Ascending aorta (tissue), 2 donors: ENCODE results near the gene TRMT61A. TPM values are rescaled to one million over a fixed set of nuclear protein-coding genes. Genes with fewer than 3 reads are reported as not detected.

ENCODE experiments used
- DNase-seq, 2 donors: peaks; one replicate each; pipeline ENCODE4 v3.0.0-alpha.2; 2019; ENCODE audit warnings: low spot score in 2 of 2
- H3K27ac ChIP-seq, 2 donors: fragments of 200-600 bp; sonication (generic); one replicate each; pipeline ENCODE4 v1.5.1; 2016 to 2017; ENCODE audit warnings: mild to moderate bottlenecking in 1 of 2
- H3K27me3 ChIP-seq: fragments of 200-600 bp; sonication (generic); one replicate; pipeline ENCODE4 v1.5.1; 2017
- H3K36me3 ChIP-seq, 2 donors: fragments of 200-600 bp; sonication (generic); one replicate each; pipeline ENCODE4 v1.5.1; 2016
- H3K4me1 ChIP-seq, 2 donors: fragments of 200-600 bp; sonication (generic); one replicate each; pipeline ENCODE4 v1.5.1; 2016 to 2017; ENCODE audit warnings: mild to moderate bottlenecking in 1 of 2
- H3K4me3 ChIP-seq, 2 donors: fragments of 200-600 bp; sonication (generic); one replicate each; pipeline ENCODE4 v1.5.1; 2016 to 2017; ENCODE audit warnings: mild to moderate bottlenecking in 1 of 2
- H3K9me3 ChIP-seq, 2 donors: fragments of 200-600 bp; sonication (generic); one replicate each; pipeline ENCODE4 v1.5.1; 2016
- intact Hi-C: fragments of 100-400 bp; cut with DNase I; formaldehyde crosslinking; loops from one replicate; pipeline ENCODE4 v1.15.1; 2023
- total RNA-seq: library from RNA; depleted of rRNA; stranded (reverse); fragments of >200 nt; gene quantifications from one replicate; pipeline ENCODE4 v1.1.0, GENCODE V29; 2016
- TF ChIP-seq, protein P1 (sequence below), 3 experiments: fragments of 200-600 bp in 2 of 3; fragments of 450-650 bp in 1 of 3; sonication (generic) in 2 of 3; IDR thresholded peaks; one replicate each; pipeline ENCODE4 v1.5.1; 2016 to 2019; ENCODE audit warnings: antibody characterized with exemption in 3 of 3, mild to moderate bottlenecking in 1 of 3, moderate library complexity in 1 of 3

TRMT61A gene
- total RNA-seq, 1 donor from 2014 or later = 31.2 TPM

- Histone ChIP-seq H3K27me3 (no peaks in the 10 kb centered on the region), H3K4me1 (peaks cover 7 to 18% of the 10 kb centered on the region in 2 donors), H3K9me3 (no peaks in the 10 kb centered on the region), H3K4me3 (peak overlapping the region in 1 of 2 donors; percentile 90), H3K27ac (no peak overlapping the region), H3K36me3 (peaks cover 9 to 15% of the 10 kb centered on the region in 2 donors)
- TF ChIP-seq, protein P1, sequence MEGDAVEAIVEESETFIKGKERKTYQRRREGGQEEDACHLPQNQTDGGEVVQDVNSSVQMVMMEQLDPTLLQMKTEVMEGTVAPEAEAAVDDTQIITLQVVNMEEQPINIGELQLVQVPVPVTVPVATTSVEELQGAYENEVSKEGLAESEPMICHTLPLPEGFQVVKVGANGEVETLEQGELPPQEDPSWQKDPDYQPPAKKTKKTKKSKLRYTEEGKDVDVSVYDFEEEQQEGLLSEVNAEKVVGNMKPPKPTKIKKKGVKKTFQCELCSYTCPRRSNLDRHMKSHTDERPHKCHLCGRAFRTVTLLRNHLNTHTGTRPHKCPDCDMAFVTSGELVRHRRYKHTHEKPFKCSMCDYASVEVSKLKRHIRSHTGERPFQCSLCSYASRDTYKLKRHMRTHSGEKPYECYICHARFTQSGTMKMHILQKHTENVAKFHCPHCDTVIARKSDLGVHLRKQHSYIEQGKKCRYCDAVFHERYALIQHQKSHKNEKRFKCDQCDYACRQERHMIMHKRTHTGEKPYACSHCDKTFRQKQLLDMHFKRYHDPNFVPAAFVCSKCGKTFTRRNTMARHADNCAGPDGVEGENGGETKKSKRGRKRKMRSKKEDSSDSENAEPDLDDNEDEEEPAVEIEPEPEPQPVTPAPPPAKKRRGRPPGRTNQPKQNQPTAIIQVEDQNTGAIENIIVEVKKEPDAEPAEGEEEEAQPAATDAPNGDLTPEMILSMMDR (IDR thresholded peaks at IDR 0.05) = no peak
- DNase-seq = no peak
- intact Hi-C loops = no loop called here
These were observed 1.8 kb downstream of the TRMT61A start for GRCh38 chr14:103530831-103531230.

DNA sequence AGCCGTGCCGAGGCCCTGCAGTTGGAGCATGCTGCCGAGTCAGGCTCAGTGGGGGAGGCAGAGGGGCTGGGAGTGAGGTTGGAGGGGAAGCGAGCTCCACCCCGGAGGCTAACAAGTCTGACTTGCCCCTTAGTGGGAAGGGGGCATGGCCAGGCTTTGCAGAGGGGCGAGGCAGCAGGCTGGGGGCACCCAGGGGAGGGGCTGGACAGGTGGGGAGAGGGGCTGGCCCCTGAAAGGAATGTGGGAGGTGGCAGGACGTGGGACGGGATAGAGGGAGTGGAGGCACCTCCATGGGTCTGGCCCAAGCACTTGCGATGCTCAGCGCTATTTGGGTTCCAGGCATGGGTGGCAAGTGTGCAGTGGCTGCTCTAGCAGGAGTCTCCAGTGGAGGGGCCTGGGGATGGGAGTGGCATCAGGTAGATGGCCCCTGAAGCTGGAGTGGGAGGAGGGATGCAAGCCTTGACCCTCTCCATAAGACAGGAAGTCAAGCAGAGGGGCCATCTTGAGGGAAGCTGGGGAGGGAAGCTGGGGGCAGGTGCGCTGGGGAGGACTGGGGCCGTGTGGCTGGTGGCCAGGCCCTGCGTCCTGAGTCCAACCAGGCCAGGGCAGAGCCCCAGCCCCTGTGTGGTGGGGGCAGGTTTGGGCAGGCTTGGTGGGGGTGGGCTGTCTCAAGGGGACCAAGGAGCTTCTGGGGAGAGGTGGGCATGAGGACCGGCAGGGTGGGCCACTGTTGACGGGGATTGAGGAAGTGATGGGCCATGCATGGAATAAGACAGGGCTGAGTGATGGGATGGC lies 2.6 kb downstream of the TRMT61A start:
- Histone ChIP-seq H3K4me3 (no peak overlapping the region), H3K27ac (no peak overlapping the region), H3K9me3 (no peaks in the 10 kb centered on the region), H3K36me3 (peaks cover 9 to 19% of the 10 kb centered on the region in 2 donors), H3K4me1 (peaks cover 7 to 18% of the 10 kb centered on the region in 2 donors), H3K27me3 (no peaks in the 10 kb centered on the region)
- intact Hi-C loops = no loop called here
- TF ChIP-seq, protein P1 (IDR thresholded peaks at IDR 0.05) = no peak
- DNase-seq = no peak

GRCh38 chr14:103532216-103533136 lies 3.5 kb downstream of the TRMT61A start:
- no peaks in the 10 kb centered on the region for H3K9me3 ChIP-seq
- no peaks in the 10 kb centered on the region for H3K27me3 ChIP-seq
- H3K4me3 ChIP-seq = peak overlapping the region in 1 of 2 donors; percentile 2
- DNase-seq = no peak
- H3K36me3 ChIP-seq = peaks cover 9 to 19% of the 10 kb centered on the region in 2 donors
- H3K27ac ChIP-seq = peak overlapping the region; percentile 37 to 65
- intact Hi-C loops = no loop called here
- H3K4me1 ChIP-seq = peaks cover 7 to 18% of the 10 kb centered on the region in 2 donors
- TF ChIP-seq, protein P1 (IDR thresholded peaks at IDR 0.05) = no peak

DNA sequence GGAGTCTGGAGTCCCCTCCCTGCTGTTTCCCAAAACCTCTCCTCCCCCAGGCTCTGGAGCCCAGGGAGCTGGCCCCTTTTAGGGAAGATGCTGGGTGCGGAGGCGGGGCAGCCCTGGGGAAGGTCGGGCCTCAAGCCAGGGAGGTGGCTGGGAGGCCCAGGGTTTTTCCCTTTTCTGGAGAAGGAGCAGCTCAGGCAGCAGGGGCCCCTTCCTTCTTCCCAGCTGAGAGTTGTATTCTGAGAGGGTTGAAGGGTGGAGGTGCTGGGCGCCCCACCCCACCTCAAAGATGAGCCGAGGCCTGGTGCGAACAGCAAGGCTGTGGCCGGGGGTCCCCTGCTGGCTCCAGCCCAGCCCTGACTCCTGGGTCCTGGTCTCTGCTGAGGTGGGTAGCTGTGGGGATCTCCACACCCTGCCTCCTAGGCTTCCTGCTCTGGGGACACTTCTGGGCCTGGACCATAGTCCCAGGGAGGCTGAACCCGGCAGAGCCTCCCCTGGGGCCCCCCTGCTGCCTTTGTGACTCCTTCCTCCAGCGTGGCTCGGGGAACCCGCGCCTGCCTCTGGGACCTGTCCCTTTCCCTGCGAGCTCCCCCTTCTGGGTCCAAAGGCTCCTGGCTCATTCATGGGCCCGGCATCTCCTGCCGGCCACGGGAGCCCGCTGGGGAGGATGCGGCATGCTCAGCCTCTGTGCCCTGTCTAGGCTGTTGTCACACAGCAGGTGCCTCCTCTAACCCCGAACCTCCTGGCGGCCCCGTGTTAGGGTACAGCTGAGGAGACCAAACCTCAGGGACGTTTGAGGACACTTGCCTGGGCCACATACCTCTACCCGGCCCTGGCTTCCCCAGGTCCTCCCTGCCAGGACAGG lies 4.4 kb downstream of the TRMT61A start:
- intact Hi-C loops = no loop called here
- Histone ChIP-seq H3K4me1 (peaks cover 7 to 17% of the 10 kb centered on the region in 2 donors), H3K4me3 (peak overlapping the region in 1 of 2 donors; percentile 2), H3K36me3 (peaks cover 9 to 19% of the 10 kb centered on the region in 2 donors), H3K27ac (peak overlapping the region; percentile 37 to 65), H3K27me3 (no peaks in the 10 kb centered on the region), H3K9me3 (no peaks in the 10 kb centered on the region)
- no peak for DNase-seq
- TF ChIP-seq, protein P1 (IDR thresholded peaks at IDR 0.05) = no peak

DNA sequence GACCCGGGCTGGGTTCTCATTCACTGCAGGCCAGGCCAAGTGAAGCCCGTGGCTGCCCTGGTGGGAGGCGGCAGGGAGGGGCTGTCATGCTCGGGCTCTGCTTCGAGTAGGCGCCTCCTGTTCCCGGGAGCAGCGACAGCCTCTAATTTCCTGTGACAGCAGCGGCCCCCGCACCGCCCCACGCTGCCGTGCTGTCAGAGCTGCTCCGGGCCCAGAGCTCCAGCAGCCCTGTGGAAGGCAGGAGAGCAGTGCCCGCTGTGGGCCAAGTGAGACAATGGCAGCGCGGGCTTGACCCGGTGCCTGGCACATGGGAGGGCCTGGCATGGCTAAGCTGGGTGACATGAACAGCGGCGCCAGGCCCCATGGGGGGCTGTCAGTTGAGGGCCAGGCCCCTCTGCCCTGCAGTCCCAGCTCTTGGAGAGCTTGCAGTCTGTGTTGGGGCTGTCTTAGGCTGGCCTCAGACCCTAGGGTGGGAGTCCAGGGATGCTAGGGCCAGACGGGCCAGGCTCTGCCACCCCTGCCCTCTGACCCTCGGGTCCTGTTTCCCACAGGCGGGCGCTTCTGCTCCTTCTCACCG lies 5.1 kb downstream of the TRMT61A start:
- Histone ChIP-seq H3K27me3 (no peaks in the 10 kb centered on the region), H3K27ac (peak overlapping the region; percentile 37 to 65), H3K36me3 (peaks cover 9 to 19% of the 10 kb centered on the region in 2 donors), H3K4me1 (peaks cover 11 to 16% of the 10 kb centered on the region in 2 donors), H3K4me3 (no peak overlapping the region), H3K9me3 (no peaks in the 10 kb centered on the region)
- intact Hi-C loops = no loop called here
- no peak for DNase-seq
- TF ChIP-seq, protein P1 (IDR thresholded peaks at IDR 0.05) = no peak
